Bronchial epithelial cell (primary cell): ENCODE results near the gene RAD51B. TPM values are rescaled to one million over a fixed set of nuclear protein-coding genes. Genes with fewer than 3 reads are reported as not detected.

Experiments
- DNase-seq: peaks from one replicate; pipeline ENCODE4 v3.0.0-alpha.2; 2010; ENCODE audit warnings: low read depth
- FAIRE-seq: peaks from 2 replicates; lab custom pipeline; 2011; peaks lifted over from hg19 to GRCh38; lab: Jason Lieb, UNC
- H3K27me3 ChIP-seq: 2 replicates; pipeline ENCODE4 v1.5.1; 2011; ENCODE audit warnings: low read length; ENCODE audit not compliant: control insufficient read depth, insufficient read depth
- H3K36me3 ChIP-seq: 2 replicates; pipeline ENCODE4 v1.5.1; 2011; ENCODE audit warnings: low read length; ENCODE audit not compliant: control insufficient read depth, insufficient read depth
- H3K4me3 ChIP-seq: 2 replicates; pipeline ENCODE4 v1.5.1; 2011; ENCODE audit warnings: mild to moderate bottlenecking, low read depth, low read length, control low read depth
- total RNA-seq: library from RNA; depleted of rRNA; stranded (reverse); fragments of >200 nt; gene quantifications from 2 replicates; pipeline ENCODE4 v1.2.1, GENCODE V29; 2014
- TF ChIP-seq, protein P1 (sequence below): IDR thresholded peaks from 2 replicates; pipeline ENCODE4 v1.5.1; 2011; ENCODE audit warnings: mild to moderate bottlenecking, moderate library complexity, low read length, control low read depth, inconsistent platforms; ENCODE audit not compliant: insufficient read depth, severe bottlenecking

Gene RAD51B
- total RNA-seq, 1 donor from 2014 or later: 12.1 TPM

DNA sequence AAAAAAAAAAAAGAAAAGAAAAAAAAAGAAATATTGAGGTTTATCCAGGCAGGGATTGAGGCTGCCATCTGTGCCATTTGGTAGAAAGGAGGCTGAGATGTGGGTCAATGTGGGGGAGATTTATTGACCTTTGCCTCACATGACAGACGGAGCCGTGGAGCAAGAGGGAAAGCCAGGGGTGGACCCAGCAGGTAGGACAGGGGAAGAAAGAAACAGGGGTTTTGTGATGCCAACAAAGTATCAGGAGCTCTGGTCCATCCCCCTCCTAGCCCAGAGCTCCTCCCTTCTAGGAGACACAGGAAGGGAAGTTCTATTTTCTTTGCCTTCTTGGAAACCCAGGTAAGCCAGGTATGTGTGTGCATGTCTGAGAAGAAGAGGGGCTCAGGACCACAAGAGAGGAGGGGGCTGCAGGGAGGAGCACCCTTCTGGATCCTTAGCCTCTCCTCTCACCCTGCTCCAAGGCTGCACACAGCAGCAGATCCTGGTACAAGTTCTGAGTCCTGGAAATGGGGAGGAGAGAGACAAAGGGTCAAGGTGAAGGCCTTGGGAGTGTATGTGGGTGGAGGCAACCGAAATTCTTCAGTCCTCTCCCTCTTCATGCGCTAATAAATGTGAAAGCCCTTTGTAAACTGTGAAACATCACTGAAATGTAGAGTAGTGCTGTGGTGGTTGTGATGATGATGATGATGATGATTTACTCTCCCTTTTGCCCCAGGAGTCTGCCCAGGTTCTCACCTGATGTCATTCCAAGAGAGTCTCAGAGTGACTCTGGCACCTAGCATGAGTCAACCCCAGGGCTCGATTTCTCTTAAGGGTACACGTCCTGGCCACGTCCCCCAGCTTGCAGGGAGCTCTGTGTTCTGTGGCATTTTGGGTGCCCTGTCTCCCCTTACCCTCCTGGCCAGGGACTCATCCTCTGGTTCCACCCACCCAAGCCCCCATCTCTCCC, 947.0 kb downstream of the RAD51B start:
- TF ChIP-seq, protein P1, sequence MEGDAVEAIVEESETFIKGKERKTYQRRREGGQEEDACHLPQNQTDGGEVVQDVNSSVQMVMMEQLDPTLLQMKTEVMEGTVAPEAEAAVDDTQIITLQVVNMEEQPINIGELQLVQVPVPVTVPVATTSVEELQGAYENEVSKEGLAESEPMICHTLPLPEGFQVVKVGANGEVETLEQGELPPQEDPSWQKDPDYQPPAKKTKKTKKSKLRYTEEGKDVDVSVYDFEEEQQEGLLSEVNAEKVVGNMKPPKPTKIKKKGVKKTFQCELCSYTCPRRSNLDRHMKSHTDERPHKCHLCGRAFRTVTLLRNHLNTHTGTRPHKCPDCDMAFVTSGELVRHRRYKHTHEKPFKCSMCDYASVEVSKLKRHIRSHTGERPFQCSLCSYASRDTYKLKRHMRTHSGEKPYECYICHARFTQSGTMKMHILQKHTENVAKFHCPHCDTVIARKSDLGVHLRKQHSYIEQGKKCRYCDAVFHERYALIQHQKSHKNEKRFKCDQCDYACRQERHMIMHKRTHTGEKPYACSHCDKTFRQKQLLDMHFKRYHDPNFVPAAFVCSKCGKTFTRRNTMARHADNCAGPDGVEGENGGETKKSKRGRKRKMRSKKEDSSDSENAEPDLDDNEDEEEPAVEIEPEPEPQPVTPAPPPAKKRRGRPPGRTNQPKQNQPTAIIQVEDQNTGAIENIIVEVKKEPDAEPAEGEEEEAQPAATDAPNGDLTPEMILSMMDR: no peak
- Histone ChIP-seq H3K36me3 (no peaks in the 10 kb centered on the region), H3K4me3 (no peak overlapping the region), H3K27me3 (peaks cover 2% of the 10 kb centered on the region)
- DNase-seq (no peak), FAIRE-seq (no peak)

DNA sequence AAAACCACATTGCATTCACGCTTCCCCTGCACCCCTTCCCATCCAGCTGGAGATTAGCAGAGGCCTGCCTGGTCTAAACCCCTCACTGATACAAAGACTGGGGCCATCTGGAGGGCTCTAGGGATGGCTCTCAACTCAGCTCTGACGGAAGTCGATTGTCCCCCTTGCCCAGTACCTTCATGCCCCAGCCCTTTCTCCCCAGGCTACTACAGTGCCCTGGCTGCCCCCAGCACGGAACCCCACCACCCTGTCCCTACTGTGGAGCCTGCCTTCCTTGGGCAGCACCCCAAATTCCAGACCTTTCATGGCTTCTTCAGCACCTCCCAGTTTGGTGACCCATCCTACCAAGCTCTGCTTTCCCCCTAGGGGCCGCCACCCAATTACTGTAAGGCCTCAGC, 947.7 kb downstream of the RAD51B start:
- TF ChIP-seq, protein P1: no peak
- DNase-seq: no peak
- FAIRE-seq: no peak
- peaks cover 2% of the 10 kb centered on the region for H3K27me3 ChIP-seq
- H3K36me3 ChIP-seq: no peaks in the 10 kb centered on the region
- no peak overlapping the region for H3K4me3 ChIP-seq

DNA sequence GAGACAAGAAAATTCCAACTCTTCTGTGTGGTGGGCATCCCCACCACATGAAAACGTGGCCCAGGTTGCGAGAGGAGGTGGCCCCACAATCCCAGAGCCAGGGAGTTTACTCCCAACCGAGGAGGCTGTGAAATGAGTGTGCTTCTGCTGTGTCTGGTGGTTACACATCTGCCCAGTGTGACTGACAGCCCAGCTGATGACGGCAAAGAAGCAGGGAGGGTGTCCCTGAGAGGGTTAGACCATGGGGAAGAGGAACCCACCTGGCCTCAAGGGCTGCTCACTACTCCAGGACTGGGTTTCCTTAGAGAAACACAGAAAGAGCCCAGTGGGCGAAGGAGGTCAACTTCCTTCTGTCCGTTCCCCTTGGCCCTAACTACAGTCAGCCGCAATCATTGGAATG, 948.7 kb downstream of the RAD51B start:
- Histone ChIP-seq H3K36me3 (no peaks in the 10 kb centered on the region), H3K27me3 (peaks cover 2% of the 10 kb centered on the region), H3K4me3 (no peak overlapping the region)
- FAIRE-seq: peak; percentile 62
- TF ChIP-seq, protein P1: no peak
- no peak for DNase-seq

DNA sequence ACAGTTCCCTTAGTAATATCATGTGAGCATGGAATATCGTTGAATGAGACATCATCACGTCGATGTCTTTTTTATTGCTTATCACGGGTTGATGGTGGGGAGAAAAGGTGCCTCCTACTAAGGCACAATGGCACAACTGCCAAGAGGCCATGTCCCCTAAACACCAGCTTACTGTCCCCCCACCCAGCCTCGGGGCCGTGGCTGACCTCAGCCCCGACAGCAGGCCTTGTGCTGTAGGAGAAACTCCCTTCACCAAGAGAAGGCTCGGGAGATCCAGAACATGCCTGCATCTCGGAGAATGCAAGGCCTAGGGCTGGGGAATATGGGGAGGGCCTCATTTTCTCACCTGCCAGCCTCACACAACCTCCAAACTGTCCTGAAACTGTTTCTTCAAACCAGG, 950.5 kb downstream of the RAD51B start:
- FAIRE-seq: no peak
- TF ChIP-seq, protein P1: no peak
- DNase-seq: no peak

DNA sequence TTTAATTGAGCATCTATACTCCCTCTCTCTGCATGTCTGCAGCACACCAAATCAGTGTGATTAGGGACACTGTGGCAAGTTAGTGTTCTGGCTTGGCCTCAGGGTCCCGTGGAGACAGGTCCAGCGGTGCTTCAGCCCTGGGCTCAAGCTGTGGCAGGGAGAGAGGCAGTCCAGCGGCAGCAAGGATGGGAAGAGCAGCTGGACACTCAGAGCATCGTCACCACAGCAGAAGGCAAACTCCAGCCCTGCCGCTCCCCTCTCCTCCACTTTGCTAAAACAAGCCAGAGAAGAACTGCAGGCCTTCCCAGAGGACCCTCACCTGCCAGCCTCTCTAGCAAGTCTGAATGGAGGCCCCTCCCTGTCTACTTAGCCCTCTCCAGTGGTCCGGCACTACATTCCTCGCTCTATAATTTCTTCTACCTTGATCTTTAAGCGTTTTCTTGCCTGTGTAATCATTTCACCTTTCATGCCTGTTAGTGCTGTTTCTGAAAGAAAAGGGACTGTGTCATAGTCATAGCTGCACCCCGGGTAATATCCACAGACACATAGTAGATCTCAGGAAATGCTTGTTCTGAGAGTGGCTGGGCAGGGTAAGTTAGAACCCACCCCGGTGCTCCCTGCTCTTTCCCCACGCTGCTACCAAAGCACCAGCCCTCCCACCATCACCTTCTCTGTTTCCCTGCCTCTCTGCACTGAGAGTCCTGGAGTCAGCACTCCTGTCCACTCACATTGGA, 951.1 kb downstream of the RAD51B start:
- DNase-seq (no peak), FAIRE-seq (no peak)
- H3K36me3 ChIP-seq: no peaks in the 10 kb centered on the region
- TF ChIP-seq, protein P1: no peak
- H3K27me3 ChIP-seq: peaks cover 2% of the 10 kb centered on the region
- no peak overlapping the region for H3K4me3 ChIP-seq

More for the DNA sequence above, 950.5 kb downstream of the RAD51B start:
- H3K27me3 ChIP-seq: peaks cover 2% of the 10 kb centered on the region
- H3K4me3 ChIP-seq: no peak overlapping the region
- no peaks in the 10 kb centered on the region for H3K36me3 ChIP-seq
